Heart right ventricle (tissue), 16 donors: ENCODE measurements around the gene DTX1. TPM values are rescaled to one million over a fixed set of nuclear protein-coding genes. Genes with fewer than 3 reads are reported as not detected.

Experiments
- ATAC-seq, 8 donors: fragments of 200-7000 bp; cut with Tn5 transposase; one replicate each; pipeline ENCODE4 v1.9.1; 2020; ENCODE audit warnings: mild to moderate bottlenecking in 8 of 8, moderate library complexity in 8 of 8, moderate number of reproducible peaks in 1 of 8
- DNase-seq, 2 donors: peaks; one replicate each; pipeline ENCODE4 v3.0.0-alpha.2; 2020
- H3K27ac ChIP-seq, 10 donors: fragments of 200-600 bp; sonication (generic) in 2 of 10; one replicate each; pipeline versions ENCODE4 v1.5.0 to v1.8.0; 2020 to 2022; ENCODE audit warnings: mild to moderate bottlenecking in 3 of 10
- H3K27me3 ChIP-seq, 7 donors: fragments of 200-600 bp; one replicate each; pipeline ENCODE4 v1.8.0; 2021 to 2022; ENCODE audit warnings: mild to moderate bottlenecking in 2 of 7
- H3K36me3 ChIP-seq, 9 donors: fragments of 200-600 bp; sonication (generic) in 1 of 9; one replicate each; pipeline versions ENCODE4 v1.5.0 to v1.8.0; 2020 to 2022; ENCODE audit warnings: mild to moderate bottlenecking in 2 of 9
- H3K4me1 ChIP-seq, 9 donors: fragments of 200-600 bp; sonication (generic) in 1 of 9; one replicate each; pipeline versions ENCODE4 v1.5.0 to v1.8.0; 2020 to 2022; ENCODE audit warnings: mild to moderate bottlenecking in 4 of 9
- H3K4me3 ChIP-seq, 10 donors: fragments of 200-600 bp; sonication (generic) in 2 of 10; one replicate each; pipeline versions ENCODE4 v1.5.0 to v1.8.0; 2020 to 2022; ENCODE audit warnings: mild to moderate bottlenecking in 7 of 10, moderate library complexity in 2 of 10
- H3K9me3 ChIP-seq, 11 donors: fragments of 200-600 bp in 10 of 11; sonication (generic) in 2 of 11; one replicate each; pipeline versions ENCODE4 v1.5.0 to v1.8.0; 2013 to 2022; ENCODE audit warnings: mild to moderate bottlenecking in 2 of 11, control low read depth in 1 of 11, moderate library complexity in 1 of 11
- WGBS, 2 donors: extraction: QIAGEN DNeasy Blood & Tissue Kit; methylation state at CpG; one replicate each; pipeline ENCODE4 v1.1.7; 2013; ENCODE audit warnings: inconsistent platforms in 1 of 2; 5-methylcytosine and 5-hydroxymethylcytosine counted together
- intact Hi-C, 10 donors: fragments of 100-400 bp; cut with DNase I; formaldehyde crosslinking; loops; one replicate each; pipeline versions ENCODE4 v1.11.1 to v1.14.2; 2022
- polyA plus RNA-seq, 2 donors: library from polyadenylated mRNA; stranded (reverse); fragments of 200-250 nt; gene quantifications; one replicate each; pipeline ENCODE4 v1.2.3, GENCODE V29; 2013
- total RNA-seq, 10 donors: library from RNA; stranded (reverse); fragmentation: NEBNext Ultra II Directional in 3 of 10; extraction: Animal tissue kit (Norgen Biotek cat#: 25700) in 3 of 10; gene quantifications; one replicate each; pipeline versions ENCODE4 v1.2.1 to v1.2.4, GENCODE V29; 2021 to 2023
- TF ChIP-seq, protein P1 (sequence below), 9 donors: fragments of 200-600 bp; sonication (generic) in 2 of 9; IDR thresholded peaks; one replicate each; pipeline versions ENCODE4 v1.5.0 to v1.8.0; 2021 to 2022; ENCODE audit warnings: antibody characterized with exemption in 9 of 9, mild to moderate bottlenecking in 5 of 9, moderate library complexity in 1 of 9
- donor health status: Arrhythmogenic right ventricular cardiomyopathy.
- donor health status: ischemic (EF 13 %, LVEDD 7.1; RV severe dilation, severe dysfunction).
- donor health status: healthy with polysubstance abuse.
- donor health status: DM: no; HTN: yes; CAD: no.
- donor health status: DM: no; HTN: no; CAD: no.
- donor health status: ischemic (EF 25% LVEDD 6.9; RV normal size, moderate dysfunction).
- donor health status: ischemic (EF 25% LVEDD 5.7; RV mildly dilated, moderate dysfunction).
- donor health status: healthy.
- donor health status: DM: yes; HTN: yes; CAD: no.
- donor health status: Ischemic cardiomyopathy.
- donor health status: ischemic (EF 35%, LVEDD 5.7; RV mildly dilated, moderate dysfunction).
- donor health status: nonischemic (EF 11% LVEDD 7.7; RV severe dilation, severe dysfunction).
- donor health status: DM: yes; HTN: yes; CAD: no.
- donor health status: PGD.
- donor health status: ischemic (EF 29% LVEDD 5.4; RV normal size, mild dysfunction).
- donor health status: nonischemic (EF 23%, LVEDD 6.1; RV moderate dilation, normal function).

The DTX1 gene
- total and polyA plus RNA-seq, 12 donors: 0.94 to 6.4 (median 1.5) TPM

DNA sequence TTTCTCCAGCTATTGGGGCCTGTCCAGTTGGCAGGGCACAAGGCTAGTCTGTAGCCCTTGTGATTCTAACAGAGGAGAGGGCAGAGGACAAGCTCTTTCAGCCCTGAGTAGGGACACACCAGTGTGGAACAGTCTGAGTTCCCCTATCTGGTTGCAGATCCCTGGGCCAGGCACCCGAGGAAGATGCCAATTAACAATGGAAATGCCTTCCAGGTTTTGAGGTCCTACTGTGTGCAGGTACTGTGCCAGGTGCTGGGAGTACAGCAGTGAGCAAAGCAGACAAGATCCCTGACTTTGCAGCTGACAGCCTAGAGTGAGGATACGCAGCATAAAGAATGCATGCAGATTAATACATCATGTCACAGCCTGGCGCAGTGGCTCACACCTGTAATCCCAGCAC lies 17.1 kb downstream of the DTX1 start:
- no peak overlapping the region for H3K4me3 ChIP-seq
- H3K27me3 ChIP-seq: peaks cover 0 to 25% (median 10%) of the 10 kb centered on the region in 7 donors
- no peak for ATAC-seq
- TF ChIP-seq, protein P1, sequence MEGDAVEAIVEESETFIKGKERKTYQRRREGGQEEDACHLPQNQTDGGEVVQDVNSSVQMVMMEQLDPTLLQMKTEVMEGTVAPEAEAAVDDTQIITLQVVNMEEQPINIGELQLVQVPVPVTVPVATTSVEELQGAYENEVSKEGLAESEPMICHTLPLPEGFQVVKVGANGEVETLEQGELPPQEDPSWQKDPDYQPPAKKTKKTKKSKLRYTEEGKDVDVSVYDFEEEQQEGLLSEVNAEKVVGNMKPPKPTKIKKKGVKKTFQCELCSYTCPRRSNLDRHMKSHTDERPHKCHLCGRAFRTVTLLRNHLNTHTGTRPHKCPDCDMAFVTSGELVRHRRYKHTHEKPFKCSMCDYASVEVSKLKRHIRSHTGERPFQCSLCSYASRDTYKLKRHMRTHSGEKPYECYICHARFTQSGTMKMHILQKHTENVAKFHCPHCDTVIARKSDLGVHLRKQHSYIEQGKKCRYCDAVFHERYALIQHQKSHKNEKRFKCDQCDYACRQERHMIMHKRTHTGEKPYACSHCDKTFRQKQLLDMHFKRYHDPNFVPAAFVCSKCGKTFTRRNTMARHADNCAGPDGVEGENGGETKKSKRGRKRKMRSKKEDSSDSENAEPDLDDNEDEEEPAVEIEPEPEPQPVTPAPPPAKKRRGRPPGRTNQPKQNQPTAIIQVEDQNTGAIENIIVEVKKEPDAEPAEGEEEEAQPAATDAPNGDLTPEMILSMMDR (IDR thresholded peaks at IDR 0.05): no peak
- intact Hi-C loops: no loop called here
- no peaks in the 10 kb centered on the region for H3K9me3 ChIP-seq
- no peak overlapping the region for H3K27ac ChIP-seq
- 82 to 85% methylated on average over 3 of the region's 3 CpGs for WGBS, 2 donors
- H3K36me3 ChIP-seq: no peaks in the 10 kb centered on the region
- H3K4me1 ChIP-seq: peaks cover 4 to 32% (median 18%) of the 10 kb centered on the region in 9 donors
- no peak for DNase-seq

DNA sequence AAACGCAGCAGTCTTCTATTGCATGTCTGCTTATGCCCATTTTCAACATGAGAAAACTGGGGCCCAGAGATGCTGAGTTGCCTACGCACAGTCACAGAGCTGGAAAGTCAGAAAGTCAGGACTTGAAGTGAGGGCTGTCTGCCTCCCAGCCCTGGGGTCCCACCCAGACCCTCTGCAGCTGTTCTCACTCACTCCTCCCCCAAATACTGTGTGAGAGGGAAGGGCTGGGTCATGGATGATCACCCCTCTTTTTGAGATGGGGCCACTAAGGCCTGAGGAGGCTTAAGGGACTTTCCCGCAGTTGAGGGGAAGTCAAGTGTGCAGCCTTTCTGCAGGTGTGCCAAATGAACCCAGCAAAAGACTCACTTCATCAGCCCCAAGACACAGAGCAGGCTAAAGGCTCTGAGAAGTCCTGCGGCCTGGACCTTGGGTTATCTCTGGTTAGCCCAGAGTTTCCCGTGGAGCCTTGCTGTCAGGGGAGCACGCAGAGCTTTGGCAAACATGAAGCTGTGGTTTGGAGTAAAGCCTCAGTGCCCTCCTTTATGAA lies 18.7 kb downstream of the DTX1 start:
- no peak for ATAC-seq
- intact Hi-C loops: no loop called here

DNA sequence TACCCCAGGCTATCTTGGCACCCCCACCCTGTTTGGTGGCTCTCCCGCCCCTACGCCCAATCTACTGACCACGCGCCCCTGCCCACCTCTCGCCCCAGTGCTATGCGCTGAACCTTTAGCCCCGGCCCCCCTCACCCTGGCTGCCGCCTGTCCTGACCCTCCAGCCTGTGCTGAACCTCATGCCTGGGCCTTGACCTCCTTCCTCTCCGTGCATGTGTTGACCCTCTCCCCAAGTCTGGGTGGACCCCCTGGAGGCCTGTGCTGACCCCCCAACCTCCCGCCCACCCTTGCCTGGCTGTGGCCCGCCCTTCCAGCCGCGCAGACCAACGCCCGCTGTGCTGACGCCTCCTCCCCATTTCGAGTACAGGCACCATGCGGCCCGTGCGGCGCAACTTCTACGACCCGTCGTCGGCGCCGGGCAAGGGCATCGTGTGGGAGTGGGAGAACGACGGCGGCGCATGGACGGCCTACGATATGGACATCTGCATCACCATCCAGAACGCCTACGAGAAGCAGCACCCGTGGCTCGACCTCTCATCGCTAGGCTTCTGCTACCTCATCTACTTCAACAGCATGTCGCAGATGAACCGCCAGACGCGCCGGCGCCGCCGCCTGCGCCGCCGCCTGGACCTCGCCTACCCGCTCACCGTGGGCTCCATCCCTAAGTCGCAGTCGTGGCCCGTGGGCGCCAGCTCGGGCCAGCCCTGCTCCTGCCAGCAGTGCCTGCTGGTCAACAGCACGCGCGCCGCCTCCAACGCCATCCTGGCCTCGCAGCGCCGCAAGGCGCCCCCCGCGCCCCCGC lies 20.7 kb downstream of the DTX1 start:
- Histone ChIP-seq H3K27ac (no peak overlapping the region), H3K9me3 (no peaks in the 10 kb centered on the region), H3K36me3 (no peaks in the 10 kb centered on the region), H3K4me3 (no peak overlapping the region), H3K27me3 (peaks cover 0 to 30% (median 26%) of the 10 kb centered on the region in 7 donors), H3K4me1 (peaks cover 0 to 10% (median 0%) of the 10 kb centered on the region in 9 donors)
- intact Hi-C loops: no loop called here
- TF ChIP-seq, protein P1 (IDR thresholded peaks at IDR 0.05): no peak
- 30 to 39% methylated on average over 65 to 70 of the region's 70 CpGs for WGBS, 2 donors
- no peak for DNase-seq
- ATAC-seq: peak in 1 of 8 donors; percentile 17

More for the DNA sequence above, 18.7 kb downstream of the DTX1 start:
- Histone ChIP-seq H3K27ac (no peak overlapping the region), H3K9me3 (no peaks in the 10 kb centered on the region), H3K36me3 (no peaks in the 10 kb centered on the region), H3K4me1 (peaks cover 4 to 22% (median 17%) of the 10 kb centered on the region in 9 donors), H3K4me3 (no peak overlapping the region), H3K27me3 (peaks cover 0 to 30% (median 18%) of the 10 kb centered on the region in 7 donors)
- DNase-seq: no peak
- 77 to 83% methylated on average over 6 of the region's 6 CpGs for WGBS, 2 donors
- TF ChIP-seq, protein P1 (IDR thresholded peaks at IDR 0.05): no peak

- Histone ChIP-seq H3K36me3 (no peaks in the 10 kb centered on the region), H3K9me3 (no peaks in the 10 kb centered on the region), H3K4me3 (no peak overlapping the region), H3K4me1 (peaks cover 0 to 9% (median 0%) of the 10 kb centered on the region in 9 donors), H3K27ac (no peak overlapping the region), H3K27me3 (peaks cover 0 to 36% (median 30%) of the 10 kb centered on the region in 7 donors)
- ATAC-seq (no peak), DNase-seq (no peak)
- TF ChIP-seq, protein P1 (IDR thresholded peaks at IDR 0.05): no peak
- intact Hi-C loops: no loop called here
- WGBS, 2 donors: 37 to 40% methylated on average over 18 to 48 of the region's 48 CpGs
Measured at GRCh38 chr12:113077859-113078255, 21.3 kb downstream of the DTX1 start.
